Measurements from ENCODE around the gene BLTP2. TPM values are rescaled to one million over a fixed set of nuclear protein-coding genes. Genes with fewer than 3 reads are reported as not detected.

Gene BLTP2
- total and polyA plus RNA-seq, 2 of the 13 experiments (the other 11 are each of a cell fraction or from before 2014, with no cell fraction given), result 66.7 to 80.9 TPM

DNA sequence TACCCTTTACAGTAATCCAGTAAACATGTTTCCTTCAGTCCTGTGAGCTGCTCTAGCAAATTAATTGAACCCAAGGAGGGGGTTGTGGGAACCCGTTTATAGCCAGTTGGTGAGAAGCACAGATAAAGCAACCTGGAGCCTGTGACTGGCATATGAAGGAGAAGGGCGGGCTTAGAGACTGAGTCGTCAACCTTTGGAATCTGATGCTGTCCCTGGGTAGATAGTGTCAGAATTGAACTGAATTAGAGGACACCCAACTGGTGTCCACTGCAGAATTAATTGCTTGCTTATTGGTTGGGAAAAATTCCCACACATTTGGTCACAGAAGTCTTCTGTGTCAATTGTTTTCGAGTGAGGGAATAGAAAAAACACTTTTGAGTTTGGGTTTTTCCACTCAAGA lies 18.1 kb downstream of the BLTP2 start (continued):
- TF ChIP-seq AKAP8 (CRISPR knock-in tag; IDR thresholded peaks at IDR 0.05) (no peak), ZNF20 (CRISPR knock-in tag; IDR thresholded peaks at IDR 0.05) (no peak), PTBP1 (IDR thresholded peaks at IDR 0.05; ENCODE audit: low read depth, low read length, poor library complexity, severe bottlenecking) (no peak), GATA4 (IDR thresholded peaks at IDR 0.05; ENCODE audit: borderline replicate concordance, low read depth) (no peak), PHB2 (IDR thresholded peaks at IDR 0.05; ENCODE audit: partially characterized antibody) (no peak), NFYB (CRISPR knock-in tag; IDR thresholded peaks at IDR 0.05) (no peak), KDM3A (CRISPR knock-in tag; IDR thresholded peaks at IDR 0.05; ENCODE audit: low read depth) (no peak), ZNF253 (CRISPR knock-in tag; IDR thresholded peaks at IDR 0.05; ENCODE audit: borderline replicate concordance) (no peak), RORA (CRISPR knock-in tag; IDR thresholded peaks at IDR 0.05) (no peak), ATF1 (CRISPR knock-in tag; IDR thresholded peaks at IDR 0.05) (no peak)
- TF ChIP-seq, protein P1, sequence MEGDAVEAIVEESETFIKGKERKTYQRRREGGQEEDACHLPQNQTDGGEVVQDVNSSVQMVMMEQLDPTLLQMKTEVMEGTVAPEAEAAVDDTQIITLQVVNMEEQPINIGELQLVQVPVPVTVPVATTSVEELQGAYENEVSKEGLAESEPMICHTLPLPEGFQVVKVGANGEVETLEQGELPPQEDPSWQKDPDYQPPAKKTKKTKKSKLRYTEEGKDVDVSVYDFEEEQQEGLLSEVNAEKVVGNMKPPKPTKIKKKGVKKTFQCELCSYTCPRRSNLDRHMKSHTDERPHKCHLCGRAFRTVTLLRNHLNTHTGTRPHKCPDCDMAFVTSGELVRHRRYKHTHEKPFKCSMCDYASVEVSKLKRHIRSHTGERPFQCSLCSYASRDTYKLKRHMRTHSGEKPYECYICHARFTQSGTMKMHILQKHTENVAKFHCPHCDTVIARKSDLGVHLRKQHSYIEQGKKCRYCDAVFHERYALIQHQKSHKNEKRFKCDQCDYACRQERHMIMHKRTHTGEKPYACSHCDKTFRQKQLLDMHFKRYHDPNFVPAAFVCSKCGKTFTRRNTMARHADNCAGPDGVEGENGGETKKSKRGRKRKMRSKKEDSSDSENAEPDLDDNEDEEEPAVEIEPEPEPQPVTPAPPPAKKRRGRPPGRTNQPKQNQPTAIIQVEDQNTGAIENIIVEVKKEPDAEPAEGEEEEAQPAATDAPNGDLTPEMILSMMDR (CRISPR knock-in tag; IDR thresholded peaks at IDR 0.05), result no peak
- TF ChIP-seq, protein P2, sequence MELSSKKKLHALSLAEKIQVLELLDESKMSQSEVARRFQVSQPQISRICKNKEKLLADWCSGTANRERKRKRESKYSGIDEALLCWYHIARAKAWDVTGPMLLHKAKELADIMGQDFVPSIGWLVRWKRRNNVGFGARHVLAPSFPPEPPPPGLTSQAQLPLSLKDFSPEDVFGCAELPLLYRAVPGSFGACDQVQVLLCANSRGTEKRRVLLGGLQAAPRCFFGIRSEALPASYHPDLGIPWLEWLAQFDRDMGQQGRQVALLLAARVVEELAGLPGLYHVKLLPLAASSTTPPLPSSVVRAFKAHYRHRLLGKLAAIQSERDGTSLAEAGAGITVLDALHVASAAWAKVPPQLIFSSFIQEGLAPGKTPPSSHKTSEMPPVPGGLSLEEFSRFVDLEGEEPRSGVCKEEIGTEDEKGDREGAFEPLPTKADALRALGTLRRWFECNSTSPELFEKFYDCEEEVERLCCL (CRISPR knock-in tag; IDR thresholded peaks at IDR 0.05; ENCODE audit: borderline replicate concordance), result no peak
- TF ChIP-seq, protein P3, sequence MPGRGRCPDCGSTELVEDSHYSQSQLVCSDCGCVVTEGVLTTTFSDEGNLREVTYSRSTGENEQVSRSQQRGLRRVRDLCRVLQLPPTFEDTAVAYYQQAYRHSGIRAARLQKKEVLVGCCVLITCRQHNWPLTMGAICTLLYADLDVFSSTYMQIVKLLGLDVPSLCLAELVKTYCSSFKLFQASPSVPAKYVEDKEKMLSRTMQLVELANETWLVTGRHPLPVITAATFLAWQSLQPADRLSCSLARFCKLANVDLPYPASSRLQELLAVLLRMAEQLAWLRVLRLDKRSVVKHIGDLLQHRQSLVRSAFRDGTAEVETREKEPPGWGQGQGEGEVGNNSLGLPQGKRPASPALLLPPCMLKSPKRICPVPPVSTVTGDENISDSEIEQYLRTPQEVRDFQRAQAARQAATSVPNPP (CRISPR knock-in tag; IDR thresholded peaks at IDR 0.05), result no peak
